WTC11 (cell line): ENCODE measurements around the gene PDXP.

ENCODE experiments used
- ELF4 ChIP-seq: sonication (generic); formaldehyde crosslinking; IDR thresholded peaks from 2 replicates; pipeline ENCODE4 v1.8.1; 2022; ENCODE audit warnings: low read depth, mild to moderate bottlenecking, moderate library complexity, missing genetic modification reagents
- SP1 ChIP-seq: sonication (generic); formaldehyde crosslinking; conservative IDR thresholded peaks from 2 replicates; pipeline ENCODE4 v1.8.1; 2022; ENCODE audit warnings: missing genetic modification reagents
- TF ChIP-seq, protein P1 (sequence below): sonication (generic); formaldehyde crosslinking; IDR thresholded peaks from 2 replicates; pipeline ENCODE4 v1.8.1; 2023; ENCODE audit warnings: mild to moderate bottlenecking, missing genetic modification reagents, moderate library complexity
- TF ChIP-seq, protein P2 (sequence below): fragments of 200-600 bp; IDR thresholded peaks from 2 replicates; pipeline ENCODE4 v1.8.0; 2022; ENCODE audit warnings: antibody characterized with exemption
- TF ChIP-seq, protein P3 (sequence below): sonication (generic); formaldehyde crosslinking; IDR thresholded peaks from 2 replicates; pipeline ENCODE4 v1.8.0; 2023; ENCODE audit warnings: missing genetic modification reagents

DNA sequence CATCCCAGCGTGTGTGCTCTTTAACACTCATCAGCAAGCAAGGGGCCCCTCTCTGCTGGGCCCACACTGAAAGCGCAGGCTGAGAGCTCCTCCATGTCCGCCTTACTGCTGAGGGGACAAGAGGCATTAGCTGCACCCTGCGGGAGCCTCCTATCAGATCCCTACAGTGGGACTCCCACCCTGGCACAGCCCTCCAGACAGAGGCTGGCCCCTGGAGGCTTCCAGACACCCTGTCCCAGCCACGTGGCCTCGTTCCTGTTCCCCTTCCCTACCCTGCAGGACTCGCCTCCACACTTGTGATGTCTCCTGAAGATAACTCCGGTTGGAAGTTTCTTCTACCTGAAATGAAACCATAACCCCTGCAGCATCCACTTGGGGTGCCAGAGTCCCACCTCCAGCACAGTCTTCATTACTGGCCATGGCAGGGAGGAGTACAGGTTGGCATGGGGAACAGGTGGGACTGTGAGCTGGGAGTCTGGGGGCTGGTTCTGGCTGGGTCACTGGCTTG, 24.1 kb upstream of the PDXP start:
- TF ChIP-seq, protein P1, sequence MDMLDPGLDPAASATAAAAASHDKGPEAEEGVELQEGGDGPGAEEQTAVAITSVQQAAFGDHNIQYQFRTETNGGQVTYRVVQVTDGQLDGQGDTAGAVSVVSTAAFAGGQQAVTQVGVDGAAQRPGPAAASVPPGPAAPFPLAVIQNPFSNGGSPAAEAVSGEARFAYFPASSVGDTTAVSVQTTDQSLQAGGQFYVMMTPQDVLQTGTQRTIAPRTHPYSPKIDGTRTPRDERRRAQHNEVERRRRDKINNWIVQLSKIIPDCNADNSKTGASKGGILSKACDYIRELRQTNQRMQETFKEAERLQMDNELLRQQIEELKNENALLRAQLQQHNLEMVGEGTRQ (CRISPR knock-in tag) = no peak
- TF ChIP-seq, protein P2, sequence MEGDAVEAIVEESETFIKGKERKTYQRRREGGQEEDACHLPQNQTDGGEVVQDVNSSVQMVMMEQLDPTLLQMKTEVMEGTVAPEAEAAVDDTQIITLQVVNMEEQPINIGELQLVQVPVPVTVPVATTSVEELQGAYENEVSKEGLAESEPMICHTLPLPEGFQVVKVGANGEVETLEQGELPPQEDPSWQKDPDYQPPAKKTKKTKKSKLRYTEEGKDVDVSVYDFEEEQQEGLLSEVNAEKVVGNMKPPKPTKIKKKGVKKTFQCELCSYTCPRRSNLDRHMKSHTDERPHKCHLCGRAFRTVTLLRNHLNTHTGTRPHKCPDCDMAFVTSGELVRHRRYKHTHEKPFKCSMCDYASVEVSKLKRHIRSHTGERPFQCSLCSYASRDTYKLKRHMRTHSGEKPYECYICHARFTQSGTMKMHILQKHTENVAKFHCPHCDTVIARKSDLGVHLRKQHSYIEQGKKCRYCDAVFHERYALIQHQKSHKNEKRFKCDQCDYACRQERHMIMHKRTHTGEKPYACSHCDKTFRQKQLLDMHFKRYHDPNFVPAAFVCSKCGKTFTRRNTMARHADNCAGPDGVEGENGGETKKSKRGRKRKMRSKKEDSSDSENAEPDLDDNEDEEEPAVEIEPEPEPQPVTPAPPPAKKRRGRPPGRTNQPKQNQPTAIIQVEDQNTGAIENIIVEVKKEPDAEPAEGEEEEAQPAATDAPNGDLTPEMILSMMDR = no peak
- TF ChIP-seq, protein P3, sequence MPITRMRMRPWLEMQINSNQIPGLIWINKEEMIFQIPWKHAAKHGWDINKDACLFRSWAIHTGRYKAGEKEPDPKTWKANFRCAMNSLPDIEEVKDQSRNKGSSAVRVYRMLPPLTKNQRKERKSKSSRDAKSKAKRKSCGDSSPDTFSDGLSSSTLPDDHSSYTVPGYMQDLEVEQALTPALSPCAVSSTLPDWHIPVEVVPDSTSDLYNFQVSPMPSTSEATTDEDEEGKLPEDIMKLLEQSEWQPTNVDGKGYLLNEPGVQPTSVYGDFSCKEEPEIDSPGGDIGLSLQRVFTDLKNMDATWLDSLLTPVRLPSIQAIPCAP (CRISPR knock-in tag) = no peak
- TF ChIP-seq SP1 (CRISPR knock-in tag) = no peak
- no peak for TF ChIP-seq ELF4
